Activated CD8-positive, alpha-beta T cell treated with anti-CD3 and anti-CD28 coated beads, Interleukin-2, amount 10 ng/mL, durations not matched to agents 7 days and 5 days (primary cell): ENCODE data around the gene PLXND1. TPM values are rescaled to one million over a fixed set of nuclear protein-coding genes. Genes with fewer than 3 reads are reported as not detected.

Source experiments
- ATAC-seq: fragments of 150-1000 bp; cut with Tn5 transposase; one replicate; pipeline ENCODE4 v1.10.0; 2021; ENCODE audit warnings: moderate library complexity
- CTCF ChIA-PET: fragments of 350-600 bp; sonication (Branson Sonifier 250); formaldehyde crosslinking; loops from one replicate; lab custom pipeline; 2021; ENCODE audit warnings: antibody characterized with exemption; lab: Charles Lee
- POLR2A ChIA-PET: fragments of 350-600 bp; sonication (Branson Sonifier 250); formaldehyde crosslinking; loops from one replicate; lab custom pipeline; 2021; ENCODE audit warnings: antibody characterized with exemption; lab: Charles Lee
- DNase-seq: peaks from one replicate; pipeline ENCODE4 v3.0.0-alpha.2; 2020
- H3K27ac Mint-ChIP-seq: one replicate; pipeline ENCODE4 v1.8.0; 2021; ENCODE audit warnings: mild to moderate bottlenecking, mixed read lengths
- H3K27me3 Mint-ChIP-seq: one replicate; pipeline ENCODE4 v1.8.0; 2021; ENCODE audit warnings: low read depth, mixed read lengths
- H3K36me3 Mint-ChIP-seq: one replicate; pipeline ENCODE4 v1.8.0; 2021; ENCODE audit warnings: low read depth, mixed read lengths
- H3K4me1 Mint-ChIP-seq: one replicate; pipeline ENCODE4 v1.8.0; 2021; ENCODE audit warnings: low read depth, mixed read lengths
- H3K4me3 Mint-ChIP-seq: one replicate; pipeline ENCODE4 v1.8.0; 2021; ENCODE audit warnings: mild to moderate bottlenecking, mixed read lengths
- H3K9me3 Mint-ChIP-seq: one replicate; pipeline ENCODE4 v1.8.0; 2022; ENCODE audit warnings: mixed read lengths; ENCODE audit not compliant: insufficient read depth
- total RNA-seq, 2 experiments: library from RNA; stranded (reverse); gene quantifications; one replicate each; pipeline ENCODE4 v1.2.3, GENCODE V29; 2021

Gene PLXND1
- total RNA-seq, 2 experiments from 2014 or later, result 3.7 to 4.1 TPM

- no peak for DNase-seq
- no peaks in the 10 kb centered on the region for H3K36me3 Mint-ChIP-seq
- no peak for ATAC-seq
- ChIA-PET POLR2A (no interaction called here), CTCF (interaction anchor here (1.6 kb wide), 1 partner anchor 67 kb away, joined by 4 read pairs; no protein-coding TSS in a partner anchor)
- no peak overlapping the region for H3K4me3 Mint-ChIP-seq
- no peak overlapping the region for H3K27ac Mint-ChIP-seq
- no peaks in the 10 kb centered on the region for H3K9me3 Mint-ChIP-seq
- peaks cover 16% of the 10 kb centered on the region for H3K27me3 Mint-ChIP-seq
- H3K4me1 Mint-ChIP-seq, result peaks cover 24% of the 10 kb centered on the region
Measured at GRCh38 chr3:129557548-129557894, 49.0 kb downstream of the PLXND1 start.

GRCh38 chr3:129556890-129557547 is 49.5 kb downstream of the PLXND1 start:
- Mint-ChIP-seq H3K36me3 (no peaks in the 10 kb centered on the region), H3K4me1 (peaks cover 24% of the 10 kb centered on the region), H3K27me3 (peaks cover 17% of the 10 kb centered on the region), H3K27ac (no peak overlapping the region), H3K9me3 (no peaks in the 10 kb centered on the region), H3K4me3 (no peak overlapping the region)
- ChIA-PET POLR2A (no interaction called here), CTCF (no interaction called here)
- no peak for DNase-seq
- no peak for ATAC-seq

DNA sequence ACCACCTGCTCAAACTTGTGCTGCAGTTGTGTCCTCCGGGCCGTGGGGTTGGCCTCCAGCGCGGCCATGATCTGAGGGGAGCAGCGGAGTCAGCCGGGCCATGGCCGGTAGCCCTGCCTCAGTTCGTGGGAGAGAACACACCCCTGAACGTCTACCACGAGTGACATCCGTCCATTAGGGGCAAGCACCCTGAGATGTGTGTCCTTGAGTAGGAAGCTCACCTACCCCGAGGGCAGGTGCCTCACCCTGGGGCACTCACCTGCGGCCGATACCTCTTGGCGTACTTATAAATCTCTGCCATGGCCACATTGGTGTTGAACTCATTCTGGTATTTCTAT is 50.1 kb downstream of the PLXND1 start:
- DNase-seq (no peak), ATAC-seq (no peak)
- H3K4me3 Mint-ChIP-seq, result no peak overlapping the region
- H3K4me1 Mint-ChIP-seq, result peaks cover 24% of the 10 kb centered on the region
- no peaks in the 10 kb centered on the region for H3K9me3 Mint-ChIP-seq
- CTCF ChIA-PET, result no interaction called here
- H3K27ac Mint-ChIP-seq, result no peak overlapping the region
- no peaks in the 10 kb centered on the region for H3K36me3 Mint-ChIP-seq
- POLR2A ChIA-PET, result no interaction called here
- peaks cover 20% of the 10 kb centered on the region for H3K27me3 Mint-ChIP-seq

GRCh38 chr3:129555616-129556357 is 50.7 kb downstream of the PLXND1 start:
- ChIA-PET POLR2A (no interaction called here), CTCF (interaction anchor here (1.6 kb wide), 1 partner anchor 11 kb away, joined by 4 read pairs; no protein-coding TSS in a partner anchor)
- Mint-ChIP-seq H3K4me1 (peaks cover 24% of the 10 kb centered on the region), H3K36me3 (no peaks in the 10 kb centered on the region), H3K9me3 (no peaks in the 10 kb centered on the region), H3K27me3 (peaks cover 20% of the 10 kb centered on the region), H3K4me3 (no peak overlapping the region), H3K27ac (no peak overlapping the region)
- ATAC-seq, result no peak
- DNase-seq, result no peak

DNA sequence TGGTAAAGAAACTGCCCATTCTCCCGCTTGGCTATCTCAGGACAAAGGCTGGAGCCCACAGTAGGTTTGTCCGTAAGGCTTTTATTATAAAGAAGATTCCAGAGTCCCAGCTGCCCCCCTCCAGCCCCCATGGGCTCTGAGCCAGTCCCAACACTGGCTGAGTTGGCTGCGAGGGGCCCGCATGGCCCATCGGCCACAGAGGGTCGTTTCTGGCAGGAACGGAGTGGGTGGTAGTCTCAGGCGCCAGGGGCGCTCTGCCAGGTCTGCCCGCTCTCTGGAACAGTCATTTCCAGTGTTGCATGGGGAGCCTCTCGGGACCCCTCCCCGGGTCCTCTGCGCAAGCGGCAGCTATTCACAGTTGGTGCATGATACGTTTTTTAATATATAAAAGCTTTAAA is 51.3 kb downstream of the PLXND1 start:
- POLR2A ChIA-PET, result no interaction called here
- no peak overlapping the region for H3K27ac Mint-ChIP-seq
- peaks cover 24% of the 10 kb centered on the region for H3K4me1 Mint-ChIP-seq
- no peaks in the 10 kb centered on the region for H3K36me3 Mint-ChIP-seq
- CTCF ChIA-PET, result interaction anchor here (1.6 to 1.9 kb wide), 3 partner anchors 11 to 65 kb away, joined by 3 to 4 read pairs (median 4); no protein-coding TSS in a partner anchor
- ATAC-seq, result no peak
- no peak for DNase-seq
- peaks cover 20% of the 10 kb centered on the region for H3K27me3 Mint-ChIP-seq
- H3K9me3 Mint-ChIP-seq, result no peaks in the 10 kb centered on the region
- H3K4me3 Mint-ChIP-seq, result no peak overlapping the region

DNA sequence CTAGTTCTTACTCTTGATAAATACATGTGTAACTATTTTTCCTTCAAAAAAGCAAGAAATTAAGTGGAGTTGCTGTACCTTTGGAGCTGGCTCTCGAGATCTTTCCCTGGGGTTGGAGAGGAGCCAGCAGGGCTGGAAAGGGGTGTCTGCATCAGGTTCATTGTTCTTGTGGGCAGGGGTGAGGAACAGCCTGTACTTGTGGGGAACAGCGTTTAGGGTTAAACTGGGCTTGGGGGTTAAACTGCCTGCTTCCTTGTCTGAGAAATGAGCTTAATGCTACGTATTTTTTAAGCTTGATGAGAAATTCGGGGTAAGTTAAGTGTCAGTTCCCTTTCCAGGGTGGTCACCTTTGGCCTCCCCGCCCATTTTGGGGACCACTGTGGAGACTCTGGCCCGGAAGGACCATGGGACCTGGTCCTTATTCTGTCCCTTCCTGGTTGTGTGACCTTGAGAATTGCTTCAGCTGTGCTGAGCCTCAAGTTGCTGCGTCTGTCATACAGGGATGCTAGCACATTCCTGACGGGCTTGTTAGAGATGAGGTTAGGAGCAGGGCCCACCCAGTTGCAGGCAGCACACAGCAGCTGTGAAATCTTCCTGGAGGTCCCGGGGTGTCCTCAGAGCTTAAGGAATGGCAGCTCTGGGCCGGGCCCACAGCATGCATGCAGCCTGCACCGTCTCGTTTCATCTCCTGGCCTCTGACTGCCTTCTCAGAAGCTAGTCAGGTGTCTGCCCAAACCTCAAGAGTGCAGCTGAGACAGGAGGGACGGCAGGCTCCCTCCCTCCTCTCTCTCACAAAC is 51.9 kb downstream of the PLXND1 start:
- ChIA-PET CTCF (interaction anchor here (1.6 to 1.9 kb wide), 3 partner anchors 12 to 64 kb away, joined by 3 to 4 read pairs (median 4); no protein-coding TSS in a partner anchor), POLR2A (no interaction called here)
- no peak for ATAC-seq
- Mint-ChIP-seq H3K9me3 (no peaks in the 10 kb centered on the region), H3K27ac (no peak overlapping the region), H3K4me1 (peaks cover 24% of the 10 kb centered on the region), H3K36me3 (no peaks in the 10 kb centered on the region), H3K4me3 (no peak overlapping the region), H3K27me3 (peaks cover 20% of the 10 kb centered on the region)
- no peak for DNase-seq

- Mint-ChIP-seq H3K27me3 (peaks cover 20% of the 10 kb centered on the region), H3K27ac (no peak overlapping the region), H3K9me3 (no peaks in the 10 kb centered on the region), H3K36me3 (no peaks in the 10 kb centered on the region), H3K4me3 (no peak overlapping the region), H3K4me1 (peaks cover 24% of the 10 kb centered on the region)
- ATAC-seq (peak; percentile 39), DNase-seq (peak; percentile 33)
- ChIA-PET CTCF (interaction anchor here (0.9 to 1.9 kb wide), 3 partner anchors 16 to 170 kb away, joined by 3 to 4 read pairs (median 3); no protein-coding TSS in a partner anchor), POLR2A (no interaction called here)
Measured at GRCh38 chr3:129553719-129554118, 52.8 kb downstream of the PLXND1 start.

DNA sequence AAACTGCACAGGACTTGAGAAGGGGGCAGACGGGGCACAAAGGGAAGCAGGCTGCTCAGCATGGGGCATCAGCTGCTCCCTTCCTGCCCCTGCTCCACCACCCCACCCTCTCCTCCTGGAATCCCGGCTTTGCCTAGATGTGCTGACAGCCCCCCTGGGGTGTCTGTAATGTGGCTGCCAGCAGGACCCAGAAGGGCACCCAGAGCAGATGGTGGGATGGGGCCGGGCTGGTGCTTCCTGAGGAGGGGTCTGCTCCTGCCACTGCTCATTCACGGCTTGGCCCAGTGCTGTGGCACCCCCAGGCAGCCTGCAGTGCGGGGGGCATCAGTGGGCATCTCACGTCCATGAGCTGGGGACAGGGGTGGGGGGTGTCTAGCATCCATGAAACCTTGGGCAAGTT is 53.3 kb downstream of the PLXND1 start:
- no peaks in the 10 kb centered on the region for H3K36me3 Mint-ChIP-seq
- no peak overlapping the region for H3K27ac Mint-ChIP-seq
- ChIA-PET POLR2A (no interaction called here), CTCF (interaction anchor here (0.9 to 1.9 kb wide), 2 partner anchors 63 to 170 kb away, joined by 3 to 4 read pairs; no protein-coding TSS in a partner anchor)
- H3K4me3 Mint-ChIP-seq, result no peak overlapping the region
- H3K4me1 Mint-ChIP-seq, result peaks cover 19% of the 10 kb centered on the region
- H3K27me3 Mint-ChIP-seq, result peaks cover 20% of the 10 kb centered on the region
- DNase-seq (no peak), ATAC-seq (no peak)
- no peaks in the 10 kb centered on the region for H3K9me3 Mint-ChIP-seq

DNA sequence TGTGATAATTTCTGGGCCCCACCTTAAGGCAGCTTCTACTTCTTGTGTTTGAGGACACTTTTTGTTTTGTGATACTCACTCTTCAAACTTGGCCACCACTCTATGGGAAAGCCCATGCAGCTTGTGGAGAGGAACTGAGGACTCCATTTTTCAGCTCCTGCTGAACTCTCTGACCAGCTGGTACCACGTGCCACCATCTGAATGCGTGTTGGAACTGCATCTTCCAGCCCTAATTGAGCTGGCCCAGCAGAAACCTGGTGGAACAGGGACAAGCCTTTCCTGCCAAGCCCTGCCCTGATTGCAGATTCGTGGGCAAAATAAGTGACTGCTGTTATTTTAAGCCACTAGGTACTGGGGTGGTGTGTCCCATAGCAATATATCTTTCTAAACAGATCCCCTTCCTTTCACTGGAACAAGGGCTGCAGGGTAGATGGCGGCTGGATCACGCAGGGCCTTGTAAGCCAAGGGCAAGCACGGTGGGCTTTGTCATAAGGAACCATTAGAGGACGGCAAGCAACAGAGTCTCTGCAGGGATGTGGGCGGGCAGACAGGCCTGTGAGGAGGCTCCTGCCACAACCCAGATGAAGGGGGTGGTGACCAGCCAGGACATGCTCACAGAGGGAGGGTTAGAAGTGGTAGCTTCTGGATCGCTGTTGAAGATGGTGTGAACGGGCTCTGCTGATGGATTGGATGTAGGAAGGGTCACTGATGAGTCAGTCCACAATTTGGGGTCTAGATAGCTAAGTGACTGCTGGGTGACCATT is 54.0 kb downstream of the PLXND1 start:
- H3K36me3 Mint-ChIP-seq, result no peaks in the 10 kb centered on the region

GRCh38 chr3:129549805-129550204 is 56.7 kb downstream of the PLXND1 start:
- no peak for ATAC-seq
- Mint-ChIP-seq H3K36me3 (no peaks in the 10 kb centered on the region), H3K27ac (peak overlapping the region; percentile 14), H3K9me3 (no peaks in the 10 kb centered on the region), H3K4me3 (no peak overlapping the region), H3K27me3 (peaks cover 17% of the 10 kb centered on the region), H3K4me1 (peaks cover 12% of the 10 kb centered on the region)
- POLR2A ChIA-PET, result no interaction called here
- CTCF ChIA-PET, result no interaction called here
- DNase-seq, result no peak

More for the DNA sequence above, 54.0 kb downstream of the PLXND1 start:
- ChIA-PET POLR2A (interaction anchor here (1.2 kb wide), 1 partner anchor 24 kb away, joined by 3 read pairs; no protein-coding TSS in a partner anchor), CTCF (interaction anchor here (0.9 kb wide), 1 partner anchor 169 kb away, joined by 3 read pairs; no protein-coding TSS in a partner anchor)
- Mint-ChIP-seq H3K9me3 (no peaks in the 10 kb centered on the region), H3K4me3 (no peak overlapping the region), H3K27ac (no peak overlapping the region), H3K4me1 (peaks cover 13% of the 10 kb centered on the region), H3K27me3 (peaks cover 20% of the 10 kb centered on the region)
- ATAC-seq, result no peak
- no peak for DNase-seq
